Measurements from ENCODE around the gene LBP. TPM values are rescaled to one million over a fixed set of nuclear protein-coding genes. Genes with fewer than 3 reads are reported as not detected.

Gene LBP
- total RNA-seq, 1 experiment from 2014 or later = not detected

DNA sequence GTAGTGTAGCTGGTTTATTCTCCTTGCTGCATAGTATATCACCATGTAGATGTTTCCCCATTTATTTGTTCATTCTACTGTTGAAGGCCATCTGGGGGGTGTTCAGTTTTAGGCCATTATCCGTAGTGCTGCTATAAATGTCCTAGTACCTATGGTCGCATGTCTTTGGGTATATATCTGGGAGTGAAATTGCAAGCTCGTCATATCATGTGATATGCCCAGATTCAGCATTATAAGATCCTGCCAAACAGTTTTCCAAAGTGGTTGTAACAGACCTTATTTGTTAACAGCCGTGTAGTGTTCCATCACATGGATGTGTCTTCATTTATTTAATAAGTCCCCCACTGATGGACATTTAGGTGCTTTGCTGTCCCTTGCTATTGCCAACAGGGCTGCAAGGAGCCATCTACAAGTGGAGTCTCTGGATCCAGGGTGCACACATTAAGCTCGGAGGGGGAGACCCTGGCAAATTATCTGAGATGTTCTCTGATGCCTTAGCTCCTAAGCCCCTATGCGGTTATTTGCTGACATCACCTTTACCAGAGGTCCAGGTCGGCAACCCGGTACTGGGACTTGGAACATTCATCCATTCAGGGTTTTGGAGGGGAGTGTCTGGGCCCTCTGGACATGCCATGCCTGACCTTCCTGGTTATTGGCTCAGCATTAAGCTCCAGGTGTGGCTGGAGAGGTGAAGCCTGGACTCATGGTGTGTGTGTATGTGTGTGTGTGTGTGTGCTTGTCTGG, 16.9 kb downstream of the LBP start:
- no peak for TF ChIP-seq EZH2 (IDR thresholded peaks at IDR 0.05; ENCODE audit: borderline replicate concordance, low read depth, low read length, poor library complexity, severe bottlenecking)
- TF ChIP-seq, protein P1, sequence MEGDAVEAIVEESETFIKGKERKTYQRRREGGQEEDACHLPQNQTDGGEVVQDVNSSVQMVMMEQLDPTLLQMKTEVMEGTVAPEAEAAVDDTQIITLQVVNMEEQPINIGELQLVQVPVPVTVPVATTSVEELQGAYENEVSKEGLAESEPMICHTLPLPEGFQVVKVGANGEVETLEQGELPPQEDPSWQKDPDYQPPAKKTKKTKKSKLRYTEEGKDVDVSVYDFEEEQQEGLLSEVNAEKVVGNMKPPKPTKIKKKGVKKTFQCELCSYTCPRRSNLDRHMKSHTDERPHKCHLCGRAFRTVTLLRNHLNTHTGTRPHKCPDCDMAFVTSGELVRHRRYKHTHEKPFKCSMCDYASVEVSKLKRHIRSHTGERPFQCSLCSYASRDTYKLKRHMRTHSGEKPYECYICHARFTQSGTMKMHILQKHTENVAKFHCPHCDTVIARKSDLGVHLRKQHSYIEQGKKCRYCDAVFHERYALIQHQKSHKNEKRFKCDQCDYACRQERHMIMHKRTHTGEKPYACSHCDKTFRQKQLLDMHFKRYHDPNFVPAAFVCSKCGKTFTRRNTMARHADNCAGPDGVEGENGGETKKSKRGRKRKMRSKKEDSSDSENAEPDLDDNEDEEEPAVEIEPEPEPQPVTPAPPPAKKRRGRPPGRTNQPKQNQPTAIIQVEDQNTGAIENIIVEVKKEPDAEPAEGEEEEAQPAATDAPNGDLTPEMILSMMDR (conservative IDR thresholded peaks at IDR 0.05; ENCODE audit: low read depth, low read length) = no peak
- Histone ChIP-seq H3K27ac (ENCODE audit: low read depth, low read length, poor library complexity, severe bottlenecking) (no peak overlapping the region), H3K4me1 (ENCODE audit: insufficient read depth, low read length, poor library complexity, severe bottlenecking) (no peaks in the 10 kb centered on the region), H3K36me3 (ENCODE audit: insufficient read depth, low read length, poor library complexity, severe bottlenecking) (no peaks in the 10 kb centered on the region), H3K9me3 (ENCODE audit: low read depth, low read length, poor library complexity, severe bottlenecking) (no peaks in the 10 kb centered on the region), H3K27me3 (replicated peaks; ENCODE audit: insufficient read depth, low read depth, low read length, poor library complexity) (no peaks in the 10 kb centered on the region), H3K4me3 (ENCODE audit: low read depth, low read length, poor library complexity, severe bottlenecking) (no peak overlapping the region)
- intact Hi-C loops (cut with micrococcal nuclease; ENCODE audit: unreplicated experiment) = no loop called here
- ChIA-PET CTCF (no interaction called here), POLR2A (ENCODE audit: low non-redundant PET) (no interaction called here)
- DNase-seq (ENCODE audit: low spot score) = no peak
- no TSS peak for BruUV-seq (replicated peaks)

DNA sequence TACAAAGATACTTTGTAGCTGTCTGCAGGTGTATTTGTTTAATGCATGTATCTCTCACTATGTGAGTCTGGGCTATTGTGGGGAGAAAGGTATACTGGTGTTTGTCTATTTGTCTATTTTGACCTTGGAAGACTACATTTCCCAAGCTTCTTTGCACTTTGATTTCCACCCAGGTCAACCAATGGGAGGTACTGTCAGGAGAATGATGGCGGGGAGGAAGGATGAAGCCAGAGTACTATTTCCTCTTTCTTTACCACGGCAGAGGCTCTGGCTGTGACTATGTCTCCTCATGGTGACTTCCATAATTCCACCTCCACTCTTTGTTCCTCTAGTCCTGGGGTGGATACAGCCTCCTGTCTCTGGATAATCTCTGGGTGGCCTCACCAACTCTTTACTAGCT, 23.1 kb downstream of the LBP start:
- Histone ChIP-seq H3K27me3 (replicated peaks; ENCODE audit: insufficient read depth, low read depth, low read length, poor library complexity) (peaks cover 4% of the 10 kb centered on the region), H3K4me3 (ENCODE audit: low read depth, low read length, poor library complexity, severe bottlenecking) (no peak overlapping the region), H3K27ac (ENCODE audit: low read depth, low read length, poor library complexity, severe bottlenecking) (no peak overlapping the region), H3K9me3 (ENCODE audit: low read depth, low read length, poor library complexity, severe bottlenecking) (no peaks in the 10 kb centered on the region), H3K36me3 (ENCODE audit: insufficient read depth, low read length, poor library complexity, severe bottlenecking) (no peaks in the 10 kb centered on the region), H3K4me1 (ENCODE audit: insufficient read depth, low read length, poor library complexity, severe bottlenecking) (no peaks in the 10 kb centered on the region)
- DNase-seq (ENCODE audit: low spot score) = peak; percentile 18
- TF ChIP-seq, protein P1 (conservative IDR thresholded peaks at IDR 0.05; ENCODE audit: low read depth, low read length) = no peak
- TF ChIP-seq EZH2 (IDR thresholded peaks at IDR 0.05; ENCODE audit: borderline replicate concordance, low read depth, low read length, poor library complexity, severe bottlenecking) = no peak
- no TSS peak for BruUV-seq (replicated peaks)
- ChIA-PET POLR2A (ENCODE audit: low non-redundant PET) (no interaction called here), CTCF (no interaction called here)
- intact Hi-C loops (cut with micrococcal nuclease; ENCODE audit: unreplicated experiment) = no loop called here

DNA sequence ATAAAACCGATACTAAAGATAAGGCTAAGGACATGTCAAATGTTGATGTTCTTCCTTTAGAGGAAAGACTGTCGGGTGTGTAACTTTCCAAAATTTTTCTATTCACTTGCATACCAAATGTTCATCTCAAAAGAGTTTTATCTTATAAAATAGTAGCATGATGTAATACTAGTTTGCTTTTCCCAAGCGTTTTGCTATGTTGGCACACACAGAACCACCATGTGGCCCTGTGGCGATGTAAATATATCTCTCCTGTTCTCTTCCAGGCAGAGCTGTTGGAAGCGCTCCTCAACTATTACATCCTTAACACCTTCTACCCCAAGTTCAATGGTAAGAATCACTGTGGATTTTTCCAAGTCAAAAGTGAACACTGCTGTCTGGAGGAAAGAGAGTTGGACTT, 26.5 kb downstream of the LBP start:
- BruUV-seq (replicated peaks) = no TSS peak

More for the DNA sequence above, 26.5 kb downstream of the LBP start:
- POLR2A ChIA-PET (ENCODE audit: low non-redundant PET) = no interaction called here
- H3K9me3 ChIP-seq (ENCODE audit: low read depth, low read length, poor library complexity, severe bottlenecking) = no peaks in the 10 kb centered on the region
- H3K27me3 ChIP-seq (replicated peaks; ENCODE audit: insufficient read depth, low read depth, low read length, poor library complexity) = peaks cover 4% of the 10 kb centered on the region
- H3K36me3 ChIP-seq (ENCODE audit: insufficient read depth, low read length, poor library complexity, severe bottlenecking) = no peaks in the 10 kb centered on the region
- no peak for DNase-seq (ENCODE audit: low spot score)
- no peaks in the 10 kb centered on the region for H3K4me1 ChIP-seq (ENCODE audit: insufficient read depth, low read length, poor library complexity, severe bottlenecking)
- CTCF ChIA-PET = no interaction called here
- no peak overlapping the region for H3K4me3 ChIP-seq (ENCODE audit: low read depth, low read length, poor library complexity, severe bottlenecking)
- H3K27ac ChIP-seq (ENCODE audit: low read depth, low read length, poor library complexity, severe bottlenecking) = no peak overlapping the region
- intact Hi-C loops (cut with micrococcal nuclease; ENCODE audit: unreplicated experiment) = no loop called here
- no peak for TF ChIP-seq EZH2 (IDR thresholded peaks at IDR 0.05; ENCODE audit: borderline replicate concordance, low read depth, low read length, poor library complexity, severe bottlenecking)
- TF ChIP-seq, protein P1 (conservative IDR thresholded peaks at IDR 0.05; ENCODE audit: low read depth, low read length) = no peak

All from A673 (cell line).